ENCODE data around the gene SLC25A26.

- TF ChIP-seq EZH2 (IDR thresholded peaks at IDR 0.05) = no peak
- no peak for TF ChIP-seq POLR2AphosphoS5 (IDR thresholded peaks at IDR 0.05; ENCODE audit: borderline replicate concordance, low read depth, low read length)
Measured at GRCh38 chr3:66312039-66312438, 91.2 kb downstream of the SLC25A26 start.
